Measurements from ENCODE around the gene ZBTB7B. TPM values are rescaled to one million over a fixed set of nuclear protein-coding genes. Genes with fewer than 3 reads are reported as not detected.

ZBTB7B gene
- total RNA-seq, 2 donors from 2014 or later, result 30.3 to 53.4 TPM

- Histone ChIP-seq H3K27ac (no peak overlapping the region), H3K36me3 (peaks cover 63% of the 10 kb centered on the region), H3K9me3 (no peaks in the 10 kb centered on the region), H3K27me3 (no peaks in the 10 kb centered on the region), H3K4me1 (peaks cover 0 to 28% of the 10 kb centered on the region in 2 donors), H3K4me3 (no peak overlapping the region)
- no peak for DNase-seq (ENCODE audit: low spot score)
- TF ChIP-seq CTCF (IDR thresholded peaks at IDR 0.05), result no peak
These were observed 55.2 kb downstream of the ZBTB7B start for GRCh38 chr1:155057788-155058211.

GRCh38 chr1:155060736-155061135 lies 58.1 kb downstream of the ZBTB7B start:
- Histone ChIP-seq H3K36me3 (peaks cover 49% of the 10 kb centered on the region), H3K4me1 (peaks cover 0 to 33% of the 10 kb centered on the region in 2 donors), H3K27ac (no peak overlapping the region), H3K9me3 (no peaks in the 10 kb centered on the region), H3K27me3 (no peaks in the 10 kb centered on the region), H3K4me3 (no peak overlapping the region)
- no peak for TF ChIP-seq CTCF (IDR thresholded peaks at IDR 0.05)
- no peak for DNase-seq (ENCODE audit: low spot score)

GRCh38 chr1:155061381-155062150 lies 59.0 kb downstream of the ZBTB7B start:
- Histone ChIP-seq H3K4me1 (peaks cover 0 to 33% of the 10 kb centered on the region in 2 donors), H3K36me3 (peaks cover 41% of the 10 kb centered on the region), H3K4me3 (no peak overlapping the region)

GRCh38 chr1:155062151-155062686 lies 59.6 kb downstream of the ZBTB7B start:
- no peak for TF ChIP-seq CTCF (IDR thresholded peaks at IDR 0.05)
- Histone ChIP-seq H3K4me3 (peak overlapping the region in 1 of 2 donors; percentile 83), H3K36me3 (peaks cover 35% of the 10 kb centered on the region), H3K27ac (no peak overlapping the region), H3K27me3 (no peaks in the 10 kb centered on the region), H3K4me1 (peaks cover 0 to 33% of the 10 kb centered on the region in 2 donors), H3K9me3 (no peaks in the 10 kb centered on the region)
- no peak for DNase-seq (ENCODE audit: low spot score)

More at GRCh38 chr1:155061381-155062150, 59.0 kb downstream of the ZBTB7B start:
- Histone ChIP-seq H3K27ac (no peak overlapping the region), H3K9me3 (no peaks in the 10 kb centered on the region), H3K27me3 (no peaks in the 10 kb centered on the region)
- TF ChIP-seq CTCF (IDR thresholded peaks at IDR 0.05), result peak; percentile 100
- peak; percentile 86 for DNase-seq (ENCODE audit: low spot score)

GRCh38 chr1:155062702-155063411 lies 60.3 kb downstream of the ZBTB7B start:
- TF ChIP-seq CTCF (IDR thresholded peaks at IDR 0.05), result peak; percentile 81 to 84
- no peak for DNase-seq (ENCODE audit: low spot score)
- Histone ChIP-seq H3K36me3 (peaks cover 29% of the 10 kb centered on the region), H3K27me3 (no peaks in the 10 kb centered on the region), H3K4me3 (peak overlapping the region; percentile 75 to 83), H3K4me1 (peaks cover 0 to 33% of the 10 kb centered on the region in 2 donors), H3K9me3 (no peaks in the 10 kb centered on the region), H3K27ac (peak overlapping the region in 1 of 2 donors; percentile 88)
